Tongue (tissue), 2 donors: ENCODE results near the gene RPL41. TPM values are rescaled to one million over a fixed set of nuclear protein-coding genes. Genes with fewer than 3 reads are reported as not detected.
A peak's percentile ranks its signal among the peaks of the same experiment; 100 is the strongest.
"Not testable (repeated sequence)": the region's sequence is repeated elsewhere in the genome, so short reads cannot be mapped to it uniquely, and the experiment has no call there.

ENCODE experiments used
- DNase-seq: peaks from one replicate; pipeline ENCODE4 v3.0.0-alpha.2; 2015
- total RNA-seq: library from RNA; depleted of rRNA; stranded (reverse); fragments of >200 nt; gene quantifications from one replicate; pipeline ENCODE4 v1.2.3, GENCODE V29; 2014

Gene RPL41
- total RNA-seq, 1 donor from 2014 or later: 1,420 TPM

GRCh38 chr12:56103066-56103711, 13.2 kb upstream of the RPL41 start:
- DNase-seq: no peak

DNA sequence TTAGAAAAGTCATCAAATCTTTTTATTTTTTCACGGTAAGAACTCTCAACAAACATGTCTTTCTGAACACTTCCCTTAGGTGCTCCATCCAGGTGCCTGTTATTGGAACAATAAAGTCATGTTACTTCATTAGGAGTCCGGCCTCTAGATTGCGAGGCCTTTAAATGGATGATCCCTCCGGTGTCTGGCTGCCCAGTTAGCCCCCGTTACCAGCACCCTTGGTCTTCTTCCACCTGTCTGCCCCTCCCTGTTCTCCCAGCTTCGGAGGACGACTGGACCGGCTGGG, 12.7 kb upstream of the RPL41 start:
- no peak for DNase-seq

- DNase-seq: peak; percentile 99
These were observed 12.2 kb upstream of the RPL41 start, which contains the start of gene PA2G4 for GRCh38 chr12:56104109-56104814. TSS of gene PA2G4 (plus strand) at chr12:56104559. CDS start at chr12:56104738, 179 bp downstream.

DNA sequence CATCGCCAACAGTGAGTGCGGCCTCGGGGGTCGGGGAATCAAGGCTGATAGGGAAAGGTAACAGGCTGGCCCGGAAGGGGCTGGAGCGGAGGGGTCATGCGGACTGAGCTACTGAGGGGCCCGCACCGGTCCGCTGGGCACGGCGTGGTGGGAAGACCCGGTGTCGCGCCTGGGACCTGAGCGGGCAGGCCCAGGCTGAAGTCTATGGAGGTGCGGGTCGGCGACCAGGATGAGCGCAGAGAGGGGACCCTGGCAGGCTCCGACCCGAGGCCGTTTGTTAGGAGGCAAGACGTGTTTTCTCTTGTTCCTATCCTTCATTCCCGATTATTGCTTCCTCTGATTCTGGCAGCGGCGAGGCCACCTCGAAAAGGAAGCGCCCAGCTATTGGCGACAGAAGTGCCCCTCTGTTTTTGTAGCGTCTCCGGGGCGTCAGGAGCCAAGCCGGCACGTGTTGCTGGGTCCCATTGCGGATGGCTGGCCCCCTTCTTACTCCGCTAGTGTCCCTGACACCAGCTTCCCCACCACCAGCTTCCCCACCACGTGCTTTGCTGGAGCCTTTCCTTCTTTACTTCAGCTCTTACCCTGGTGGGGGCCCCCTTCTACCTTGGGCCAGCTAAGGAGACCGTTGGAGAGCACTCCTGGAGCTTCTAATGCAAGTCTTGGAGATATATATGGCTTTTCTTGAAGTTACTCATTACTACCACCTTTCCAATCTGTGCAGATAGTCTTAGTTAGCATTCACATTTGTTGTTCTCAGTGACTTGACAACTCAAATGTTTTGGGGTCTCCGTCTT, 11.4 kb upstream of the RPL41 start:
- peak; percentile 28 for DNase-seq

- DNase-seq: no peak
These were observed 10.9 kb upstream of the RPL41 start for GRCh38 chr12:56105609-56105902.

- DNase-seq: no peak
These were observed 9.2 kb upstream of the RPL41 start for GRCh38 chr12:56107242-56107641.

- no peak for DNase-seq
These were observed 5.9 kb upstream of the RPL41 start for GRCh38 chr12:56110571-56110970.

- DNase-seq: no peak
These were observed 2.3 kb upstream of the RPL41 start for GRCh38 chr12:56114084-56114483.

- DNase-seq: peak; percentile 48
These were observed 1.1 kb upstream of the RPL41 start for GRCh38 chr12:56115329-56115728.

GRCh38 chr12:56117082-56117706, 761 bp downstream of the RPL41 start:
- not testable (repeated sequence) for DNase-seq

DNA sequence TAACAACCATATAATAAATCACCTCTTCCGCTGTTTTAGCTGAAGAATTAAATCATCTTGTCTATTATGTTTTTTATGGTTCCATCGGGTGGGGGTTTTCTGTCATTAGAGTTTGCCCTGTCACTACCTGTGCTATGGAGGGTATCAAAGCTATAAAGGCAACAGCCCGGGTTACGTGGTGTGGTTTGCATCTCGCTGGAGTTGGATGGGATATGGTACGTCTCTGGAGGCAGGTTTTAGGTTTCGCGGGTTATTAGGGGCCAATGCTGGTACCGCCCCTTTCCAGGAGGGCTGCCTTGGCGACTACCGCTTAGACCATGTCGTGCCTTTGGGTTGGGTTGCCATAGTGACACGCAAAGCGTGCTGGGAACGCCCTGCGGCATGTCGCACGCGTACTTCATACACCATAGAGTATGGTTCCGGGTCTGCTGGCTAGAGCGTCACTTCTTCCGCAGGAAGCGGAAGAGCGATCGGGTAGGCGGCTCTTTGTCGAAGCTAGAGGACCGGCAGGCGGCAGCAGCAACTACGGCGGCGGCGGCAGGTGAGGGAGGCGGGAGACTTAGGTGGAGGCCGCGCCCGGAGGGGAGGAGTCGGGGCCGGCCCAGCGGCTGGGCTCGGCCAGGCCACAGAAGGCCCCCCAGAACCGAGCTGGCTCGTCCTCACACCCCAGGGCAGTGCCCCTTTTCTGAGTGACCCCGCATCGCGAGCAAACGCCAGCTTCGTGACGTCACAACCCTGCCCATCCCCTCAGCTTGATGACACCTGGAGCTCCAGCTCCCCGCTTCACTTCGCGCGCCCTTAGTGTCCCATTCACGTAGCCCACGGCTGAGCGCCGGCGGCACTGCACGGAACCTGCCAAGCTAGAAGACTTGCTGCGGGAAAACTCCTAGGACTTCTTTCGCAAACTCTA, 1.6 kb downstream of the RPL41 start, which contains the start of gene ZC3H10:
Gene ZC3H10, plus strand, starts transcription at position 489 of the 910 bp plus-strand sequence. CDS start 2,297 bp downstream, outside the sequence.
- DNase-seq: peak; percentile 99

GRCh38 chr12:56118688-56119357, 2.4 kb downstream of the RPL41 start:
- no peak for DNase-seq

GRCh38 chr12:56119361-56119796, 2.9 kb downstream of the RPL41 start:
- DNase-seq: peak; percentile 93

DNA sequence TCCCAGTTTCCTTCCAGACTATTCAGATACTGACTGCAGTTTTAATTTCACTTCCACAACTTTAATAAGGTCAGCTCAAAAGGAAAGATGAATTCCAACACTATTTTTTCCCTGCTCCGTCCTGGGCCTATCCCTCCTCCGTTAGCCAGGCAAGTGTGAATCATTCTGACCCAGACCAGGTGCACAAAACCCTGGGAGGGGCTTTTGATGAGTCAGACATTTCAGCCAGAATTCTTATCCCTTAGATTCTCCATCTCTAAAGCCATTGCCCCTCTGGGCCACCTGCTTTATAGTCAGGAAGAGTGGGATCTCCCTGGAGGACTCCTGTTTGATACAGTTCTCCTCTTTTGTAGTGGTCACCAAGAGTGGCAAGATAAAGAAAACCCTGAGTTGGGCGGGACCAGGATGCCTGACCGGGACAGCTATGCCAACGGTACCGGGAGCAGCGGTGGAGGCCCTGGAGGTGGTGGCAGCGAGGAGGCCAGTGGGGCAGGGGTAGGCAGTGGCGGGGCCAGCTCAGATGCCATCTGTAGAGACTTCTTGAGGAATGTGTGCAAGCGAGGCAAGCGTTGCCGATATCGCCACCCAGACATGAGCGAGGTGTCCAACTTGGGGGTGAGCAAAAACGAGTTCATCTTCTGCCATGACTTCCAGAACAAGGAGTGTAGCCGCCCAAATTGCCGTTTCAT, 3.9 kb downstream of the RPL41 start:
- DNase-seq: peak; percentile 19

GRCh38 chr12:56121204-56121870, 4.9 kb downstream of the RPL41 start:
- DNase-seq: no peak

DNA sequence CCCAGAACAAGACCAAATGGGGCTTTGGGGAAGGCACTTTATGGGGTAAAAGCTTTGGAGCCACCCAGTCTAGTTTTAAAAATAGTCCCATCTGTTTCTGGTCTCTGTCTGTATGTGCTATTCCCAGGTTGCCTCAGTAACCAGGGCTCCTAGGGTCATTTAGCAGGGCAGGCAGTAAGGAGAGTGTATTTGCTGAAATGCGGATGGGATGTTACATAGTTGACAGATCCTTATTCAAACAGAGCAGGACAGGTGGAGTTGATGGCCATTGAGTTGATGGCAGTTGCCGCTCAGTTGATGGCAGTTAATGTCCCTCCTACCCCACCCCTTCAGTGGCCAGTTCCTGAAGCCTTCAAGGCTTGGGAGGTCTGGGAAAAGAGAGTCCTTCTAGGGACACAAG, 6.2 kb downstream of the RPL41 start:
- peak; percentile 33 for DNase-seq

DNA sequence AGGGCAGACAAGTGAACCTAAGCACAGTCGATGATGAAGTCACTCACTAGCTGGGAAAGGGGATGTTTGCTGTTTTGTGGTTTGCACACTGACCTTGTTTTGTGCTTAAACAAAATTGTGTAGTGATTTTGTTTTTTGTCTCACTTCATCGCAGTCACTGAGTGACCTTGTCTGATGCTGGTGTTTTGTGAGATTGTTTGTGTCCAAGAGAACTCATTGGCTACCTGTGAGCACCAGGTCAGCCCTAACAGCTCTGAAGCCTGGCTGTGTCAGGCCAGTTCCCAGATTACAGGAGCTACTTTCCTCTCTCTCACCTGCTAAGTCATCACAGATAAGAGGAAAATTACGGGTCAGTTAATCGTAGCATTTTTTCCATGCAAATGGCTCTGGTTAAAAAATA, 7.7 kb downstream of the RPL41 start:
- DNase-seq: no peak

DNA sequence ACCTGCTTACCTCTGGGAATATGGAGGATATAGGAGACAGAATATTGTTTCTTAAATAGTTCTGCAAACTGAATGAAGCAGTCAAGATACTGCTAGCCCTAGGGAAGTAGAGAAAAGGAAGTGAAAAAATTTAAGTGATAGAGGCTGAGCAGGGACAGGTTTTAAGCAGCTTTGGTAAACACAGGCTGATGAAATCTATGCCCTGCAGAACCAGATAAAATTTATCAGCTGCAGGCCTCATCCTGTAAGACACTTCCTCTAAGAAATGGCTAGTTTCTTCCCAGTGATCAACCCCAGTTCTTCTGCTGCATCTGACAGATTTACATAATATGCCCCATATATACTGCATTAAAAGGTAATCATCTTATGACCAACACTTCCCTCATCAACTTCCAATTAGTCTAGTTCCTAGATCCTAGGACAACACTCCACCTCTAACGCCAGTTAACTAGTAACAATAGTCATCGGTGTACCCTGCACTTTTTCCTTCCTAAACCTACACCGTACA, 10.4 kb downstream of the RPL41 start:
- DNase-seq: no peak

- DNase-seq: no peak
These were observed 11.1 kb downstream of the RPL41 start for GRCh38 chr12:56127485-56127887.
